OCI-LY1 (cell line): ENCODE measurements around the gene GRIN2A.

ENCODE experiments used
- H2AFZ ChIP-seq: fragments of 200-600 bp; sonication (generic), shearing (Covaris generic); 2 replicates; pipeline ENCODE4 v1.6.0; 2014; ENCODE audit warnings: antibody characterized with exemption, mild to moderate bottlenecking, low read length
- H3F3A ChIP-seq: fragments of 200-600 bp; sonication (generic), shearing (Covaris generic); 2 replicates; pipeline ENCODE4 v1.6.0; 2014; ENCODE audit warnings: mild to moderate bottlenecking, antibody characterized with exemption, low read length, moderate library complexity; ENCODE audit not compliant: insufficient read depth
- H3K27ac ChIP-seq: fragments of 200-600 bp; sonication (generic); 2 replicates; pipeline ENCODE4 v1.5.1; 2014; ENCODE audit warnings: low read length, mixed run types, mild to moderate bottlenecking, low read depth; ENCODE audit not compliant: poor library complexity, severe bottlenecking
- H3K27me3 ChIP-seq: fragments of 200-600 bp; sonication (generic); 2 replicates; pipeline ENCODE4 v1.6.0; 2014; ENCODE audit warnings: antibody characterized with exemption, mild to moderate bottlenecking, low read length, moderate library complexity; ENCODE audit not compliant: insufficient read depth
- H3K36me3 ChIP-seq: fragments of 200-600 bp; sonication (generic); 2 replicates; pipeline ENCODE4 v1.6.1; 2014; ENCODE audit warnings: mild to moderate bottlenecking, antibody characterized with exemption, low read length, moderate library complexity, mixed read lengths; ENCODE audit not compliant: insufficient read depth
- H3K4me1 ChIP-seq: fragments of 200-600 bp; sonication (generic); 2 replicates; pipeline ENCODE4 v1.5.1; 2014; ENCODE audit warnings: mild to moderate bottlenecking, low read length, moderate library complexity; ENCODE audit not compliant: insufficient read depth, severe bottlenecking
- H3K4me2 ChIP-seq: fragments of 200-600 bp; sonication (generic), shearing (Covaris generic); 2 replicates; pipeline ENCODE4 v1.6.1; 2014; ENCODE audit warnings: low read length
- H3K4me3 ChIP-seq: fragments of 200-600 bp; sonication (generic); 2 replicates; pipeline ENCODE4 v1.5.1; 2014; ENCODE audit warnings: low read length, low read depth, mild to moderate bottlenecking, mixed read lengths; ENCODE audit not compliant: poor library complexity, severe bottlenecking
- H3K79me2 ChIP-seq: fragments of 200-600 bp; shearing (Covaris generic); 2 replicates; pipeline ENCODE4 v1.6.1; 2016; ENCODE audit warnings: mixed run types, low read length, mixed read lengths; ENCODE audit not compliant: insufficient read depth
- H3K9ac ChIP-seq: fragments of 200-600 bp; sonication (generic), shearing (Covaris generic); 2 replicates; pipeline ENCODE4 v1.6.1; 2014; ENCODE audit warnings: mild to moderate bottlenecking, low read length, mixed read lengths
- H3K9me2 ChIP-seq: fragments of 200-600 bp; sonication (generic), shearing (Covaris generic); 2 replicates; pipeline ENCODE4 v1.6.1; 2014; ENCODE audit warnings: low read depth, mild to moderate bottlenecking, low read length, mixed read lengths
- H3K9me3 ChIP-seq: fragments of 200-600 bp; shearing (Covaris generic); 2 replicates; pipeline ENCODE4 v1.6.1; 2014; ENCODE audit warnings: low read length, mixed read lengths
- H4K20me1 ChIP-seq: fragments of 200-600 bp; sonication (generic), shearing (Covaris generic); 2 replicates; pipeline ENCODE4 v1.6.0; 2016; ENCODE audit warnings: mild to moderate bottlenecking, low read length; ENCODE audit not compliant: insufficient read depth
- EZH2 ChIP-seq: fragments of 200-600 bp; sonication (generic), shearing (Covaris generic); IDR thresholded peaks from 2 replicates; pipeline ENCODE4 v1.8.0; 2017; ENCODE audit warnings: borderline replicate concordance, mixed run types, mild to moderate bottlenecking, antibody characterized with exemption, low read length, moderate library complexity, mixed read lengths
- TF ChIP-seq, protein P1 (sequence below): fragments of 200-600 bp; sonication (generic), shearing (Covaris generic); IDR thresholded peaks from 2 replicates; pipeline ENCODE4 v1.5.1; 2017; ENCODE audit warnings: mild to moderate bottlenecking, antibody characterized with exemption, low read length, moderate library complexity, mixed read lengths

The GRIN2A gene

DNA sequence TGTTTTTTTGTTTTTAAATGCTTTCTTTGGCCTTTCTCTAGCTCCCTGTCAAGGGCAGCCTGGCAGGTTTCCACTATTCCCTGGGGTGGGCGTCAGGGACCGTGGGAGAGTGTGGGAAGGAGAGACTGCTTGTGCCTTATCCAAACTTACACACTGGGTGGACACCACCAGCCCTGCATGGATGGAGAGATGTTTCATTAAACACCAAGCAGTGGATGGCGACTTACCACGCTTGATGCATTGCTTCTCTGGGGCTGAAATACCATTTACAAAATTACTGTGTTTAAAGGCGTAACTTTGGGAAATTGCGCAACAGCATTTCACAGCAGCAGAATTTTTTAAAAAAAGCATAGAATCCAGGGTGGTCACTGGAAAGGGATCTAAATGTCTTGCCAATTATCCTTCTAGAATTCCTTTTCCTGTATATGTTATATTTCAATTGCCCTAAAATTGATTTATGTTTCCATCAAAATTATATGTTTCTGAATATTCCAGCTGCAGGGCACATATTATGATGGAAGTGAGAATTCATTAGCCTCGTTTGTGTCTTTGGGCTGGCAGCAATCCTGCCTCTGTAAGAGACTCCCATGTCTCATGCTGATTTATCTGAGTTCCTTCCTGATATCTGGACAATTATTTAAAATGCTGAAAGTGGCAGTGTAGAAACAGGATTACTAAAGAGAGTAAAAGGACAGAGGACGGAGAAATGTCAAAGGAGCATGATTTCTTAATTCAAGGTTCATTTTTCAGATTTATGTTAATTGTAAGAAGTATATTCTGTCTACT lies 247.3 kb downstream of the GRIN2A start:
- H3K4me1 ChIP-seq: no peaks in the 10 kb centered on the region
- H3K27me3 ChIP-seq: no peaks in the 10 kb centered on the region
- H3K9me2 ChIP-seq: no peaks in the 10 kb centered on the region
- H3K9me3 ChIP-seq: no peaks in the 10 kb centered on the region
- no peaks in the 10 kb centered on the region for H3K36me3 ChIP-seq
- no peak overlapping the region for H3K4me2 ChIP-seq
- TF ChIP-seq EZH2: no peak
- TF ChIP-seq, protein P1, sequence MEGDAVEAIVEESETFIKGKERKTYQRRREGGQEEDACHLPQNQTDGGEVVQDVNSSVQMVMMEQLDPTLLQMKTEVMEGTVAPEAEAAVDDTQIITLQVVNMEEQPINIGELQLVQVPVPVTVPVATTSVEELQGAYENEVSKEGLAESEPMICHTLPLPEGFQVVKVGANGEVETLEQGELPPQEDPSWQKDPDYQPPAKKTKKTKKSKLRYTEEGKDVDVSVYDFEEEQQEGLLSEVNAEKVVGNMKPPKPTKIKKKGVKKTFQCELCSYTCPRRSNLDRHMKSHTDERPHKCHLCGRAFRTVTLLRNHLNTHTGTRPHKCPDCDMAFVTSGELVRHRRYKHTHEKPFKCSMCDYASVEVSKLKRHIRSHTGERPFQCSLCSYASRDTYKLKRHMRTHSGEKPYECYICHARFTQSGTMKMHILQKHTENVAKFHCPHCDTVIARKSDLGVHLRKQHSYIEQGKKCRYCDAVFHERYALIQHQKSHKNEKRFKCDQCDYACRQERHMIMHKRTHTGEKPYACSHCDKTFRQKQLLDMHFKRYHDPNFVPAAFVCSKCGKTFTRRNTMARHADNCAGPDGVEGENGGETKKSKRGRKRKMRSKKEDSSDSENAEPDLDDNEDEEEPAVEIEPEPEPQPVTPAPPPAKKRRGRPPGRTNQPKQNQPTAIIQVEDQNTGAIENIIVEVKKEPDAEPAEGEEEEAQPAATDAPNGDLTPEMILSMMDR: no peak
- H4K20me1 ChIP-seq: no peaks in the 10 kb centered on the region
- no peak overlapping the region for H3K4me3 ChIP-seq
- no peaks in the 10 kb centered on the region for H3F3A ChIP-seq
- H3K9ac ChIP-seq: no peak overlapping the region
- H3K27ac ChIP-seq: no peak overlapping the region
- no peak overlapping the region for H2AFZ ChIP-seq
- no peaks in the 10 kb centered on the region for H3K79me2 ChIP-seq

DNA sequence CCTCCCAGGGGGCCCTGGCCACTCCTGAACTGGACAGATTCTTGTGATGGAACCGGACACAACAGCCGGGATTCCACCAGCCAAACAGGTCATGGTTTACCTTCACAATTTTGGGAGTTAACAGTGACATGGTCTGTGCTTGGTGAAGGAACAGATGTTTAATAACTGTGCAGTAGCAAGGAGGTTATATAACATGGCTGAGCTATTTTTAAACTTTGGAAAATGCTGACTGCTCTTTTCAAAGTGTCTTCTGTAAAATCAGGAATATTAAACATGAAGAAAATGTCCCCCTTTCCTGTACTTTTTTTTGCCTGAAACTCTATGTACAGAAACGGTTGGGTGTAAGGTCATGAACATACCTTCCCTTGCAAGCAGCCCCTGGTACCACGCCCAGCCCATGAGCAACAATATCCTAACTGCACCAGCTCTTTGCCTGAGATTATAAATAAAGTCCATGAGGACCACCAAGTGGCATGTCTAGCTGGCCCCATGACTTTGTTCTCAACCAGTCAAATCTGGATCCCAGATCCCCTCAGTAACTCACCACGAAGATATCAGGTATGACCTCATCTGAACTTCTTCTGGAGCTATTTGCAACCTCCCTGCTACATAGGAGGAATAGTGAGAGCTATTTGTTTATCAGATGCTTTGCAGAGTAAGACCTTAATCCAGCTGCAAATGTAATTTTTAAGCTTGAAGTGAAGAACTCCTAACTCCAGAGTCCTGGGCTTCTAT lies 249.1 kb downstream of the GRIN2A start:
- H3K27ac ChIP-seq: no peak overlapping the region
- no peak overlapping the region for H3K9ac ChIP-seq
- no peaks in the 10 kb centered on the region for H4K20me1 ChIP-seq
- no peaks in the 10 kb centered on the region for H3K27me3 ChIP-seq
- no peaks in the 10 kb centered on the region for H3K9me3 ChIP-seq
- H3F3A ChIP-seq: no peaks in the 10 kb centered on the region
- no peak overlapping the region for H3K4me3 ChIP-seq
- no peaks in the 10 kb centered on the region for H3K4me1 ChIP-seq
- no peak overlapping the region for H3K4me2 ChIP-seq
- H3K79me2 ChIP-seq: no peaks in the 10 kb centered on the region
- H3K9me2 ChIP-seq: no peaks in the 10 kb centered on the region
- no peak for TF ChIP-seq EZH2
- TF ChIP-seq, protein P1: no peak
- H3K36me3 ChIP-seq: no peaks in the 10 kb centered on the region
- H2AFZ ChIP-seq: no peak overlapping the region

DNA sequence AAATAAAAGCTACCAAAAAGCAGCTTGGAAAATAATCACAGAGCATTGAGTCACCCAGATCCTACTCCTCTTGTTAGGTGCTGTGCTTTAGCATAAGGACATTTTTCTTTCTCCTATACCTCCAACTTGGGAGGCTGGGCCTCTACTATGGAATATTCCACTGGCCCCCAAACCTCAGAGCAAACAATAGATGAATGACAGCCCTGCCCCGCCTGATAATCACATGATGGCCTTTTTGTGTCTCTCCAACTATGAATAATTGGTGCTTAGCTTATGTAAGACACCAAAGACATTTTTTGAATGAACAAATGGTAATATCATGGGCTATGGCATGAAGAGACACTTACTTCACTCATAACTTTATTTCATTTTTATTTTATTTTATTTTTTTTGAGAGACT lies 250.2 kb downstream of the GRIN2A start:
- Histone ChIP-seq H3K4me1 (no peaks in the 10 kb centered on the region), H3K4me3 (no peak overlapping the region), H4K20me1 (no peaks in the 10 kb centered on the region), H3K27me3 (no peaks in the 10 kb centered on the region), H3K36me3 (no peaks in the 10 kb centered on the region), H3K9me3 (no peaks in the 10 kb centered on the region), H2AFZ (no peak overlapping the region), H3K9me2 (no peaks in the 10 kb centered on the region), H3K79me2 (no peaks in the 10 kb centered on the region), H3F3A (no peaks in the 10 kb centered on the region), H3K9ac (no peak overlapping the region), H3K4me2 (no peak overlapping the region), H3K27ac (no peak overlapping the region)
- TF ChIP-seq EZH2: no peak
- TF ChIP-seq, protein P1: no peak
